Osteocyte (in vitro differentiated cells): ENCODE results near the gene MBP. TPM values are rescaled to one million over a fixed set of nuclear protein-coding genes. Genes with fewer than 3 reads are reported as not detected.

ENCODE experiments used
- DNase-seq: peaks from one replicate; pipeline ENCODE4 v3.0.0; 2021; ENCODE audit warnings: mixed read lengths; ENCODE audit not compliant: unreplicated experiment; ENCODE audit errors: extremely low spot score
- H3K27ac Mint-ChIP-seq: one replicate; pipeline ENCODE4 v1.8.0; 2021; ENCODE audit warnings: mild to moderate bottlenecking, mixed read lengths; ENCODE audit not compliant: unreplicated experiment
- H3K27me3 Mint-ChIP-seq: one replicate; pipeline ENCODE4 v1.8.0; 2021; ENCODE audit warnings: mixed read lengths; ENCODE audit not compliant: unreplicated experiment
- H3K36me3 Mint-ChIP-seq: one replicate; pipeline ENCODE4 v1.8.0; 2021; ENCODE audit warnings: mixed read lengths; ENCODE audit not compliant: unreplicated experiment
- H3K4me1 Mint-ChIP-seq: one replicate; pipeline ENCODE4 v1.8.0; 2021; ENCODE audit warnings: mixed read lengths; ENCODE audit not compliant: unreplicated experiment
- H3K4me3 Mint-ChIP-seq: one replicate; pipeline ENCODE4 v1.8.0; 2021; ENCODE audit warnings: mild to moderate bottlenecking, moderate library complexity, mixed read lengths; ENCODE audit not compliant: unreplicated experiment
- H3K9me3 Mint-ChIP-seq: one replicate; pipeline ENCODE4 v1.8.0; 2021; ENCODE audit warnings: mixed read lengths; ENCODE audit not compliant: unreplicated experiment
- total RNA-seq: library from RNA; stranded (reverse); gene quantifications from 2 replicates; pipeline ENCODE4 v1.2.1, GENCODE V29; 2021
- TF ChIP-seq, protein P1 (sequence below): fragments of 200-600 bp; sonication (generic); IDR thresholded peaks from 2 replicates; pipeline ENCODE4 v1.5.0; 2021; ENCODE audit warnings: antibody characterized with exemption, mild to moderate bottlenecking, moderate library complexity

MBP gene
- total RNA-seq, 1 donor from 2014 or later = 18.6 TPM

DNA sequence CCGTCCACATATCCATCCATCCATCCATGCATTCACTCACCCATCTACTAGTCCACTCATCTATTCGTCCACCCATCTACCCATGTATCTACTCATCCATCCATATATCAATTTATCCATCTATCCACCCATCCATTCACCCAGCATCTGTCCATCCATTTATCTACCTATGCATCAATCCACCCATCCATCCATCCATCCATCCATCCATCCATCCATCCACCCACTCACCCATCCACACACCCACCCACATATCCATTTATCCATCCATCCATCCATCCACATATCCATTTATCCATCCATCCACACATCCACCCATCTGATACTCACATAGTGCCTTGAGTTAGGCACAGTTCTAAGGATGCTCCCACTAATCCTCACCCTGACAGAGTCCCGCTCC lies 99.0 kb downstream of the MBP start:
- Mint-ChIP-seq H3K4me3 (no peak overlapping the region), H3K36me3 (peaks cover 7% of the 10 kb centered on the region), H3K27ac (no peak overlapping the region), H3K27me3 (no peaks in the 10 kb centered on the region), H3K4me1 (peaks cover 30% of the 10 kb centered on the region), H3K9me3 (no peaks in the 10 kb centered on the region)
- no peak for DNase-seq
- TF ChIP-seq, protein P1, sequence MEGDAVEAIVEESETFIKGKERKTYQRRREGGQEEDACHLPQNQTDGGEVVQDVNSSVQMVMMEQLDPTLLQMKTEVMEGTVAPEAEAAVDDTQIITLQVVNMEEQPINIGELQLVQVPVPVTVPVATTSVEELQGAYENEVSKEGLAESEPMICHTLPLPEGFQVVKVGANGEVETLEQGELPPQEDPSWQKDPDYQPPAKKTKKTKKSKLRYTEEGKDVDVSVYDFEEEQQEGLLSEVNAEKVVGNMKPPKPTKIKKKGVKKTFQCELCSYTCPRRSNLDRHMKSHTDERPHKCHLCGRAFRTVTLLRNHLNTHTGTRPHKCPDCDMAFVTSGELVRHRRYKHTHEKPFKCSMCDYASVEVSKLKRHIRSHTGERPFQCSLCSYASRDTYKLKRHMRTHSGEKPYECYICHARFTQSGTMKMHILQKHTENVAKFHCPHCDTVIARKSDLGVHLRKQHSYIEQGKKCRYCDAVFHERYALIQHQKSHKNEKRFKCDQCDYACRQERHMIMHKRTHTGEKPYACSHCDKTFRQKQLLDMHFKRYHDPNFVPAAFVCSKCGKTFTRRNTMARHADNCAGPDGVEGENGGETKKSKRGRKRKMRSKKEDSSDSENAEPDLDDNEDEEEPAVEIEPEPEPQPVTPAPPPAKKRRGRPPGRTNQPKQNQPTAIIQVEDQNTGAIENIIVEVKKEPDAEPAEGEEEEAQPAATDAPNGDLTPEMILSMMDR = no peak

DNA sequence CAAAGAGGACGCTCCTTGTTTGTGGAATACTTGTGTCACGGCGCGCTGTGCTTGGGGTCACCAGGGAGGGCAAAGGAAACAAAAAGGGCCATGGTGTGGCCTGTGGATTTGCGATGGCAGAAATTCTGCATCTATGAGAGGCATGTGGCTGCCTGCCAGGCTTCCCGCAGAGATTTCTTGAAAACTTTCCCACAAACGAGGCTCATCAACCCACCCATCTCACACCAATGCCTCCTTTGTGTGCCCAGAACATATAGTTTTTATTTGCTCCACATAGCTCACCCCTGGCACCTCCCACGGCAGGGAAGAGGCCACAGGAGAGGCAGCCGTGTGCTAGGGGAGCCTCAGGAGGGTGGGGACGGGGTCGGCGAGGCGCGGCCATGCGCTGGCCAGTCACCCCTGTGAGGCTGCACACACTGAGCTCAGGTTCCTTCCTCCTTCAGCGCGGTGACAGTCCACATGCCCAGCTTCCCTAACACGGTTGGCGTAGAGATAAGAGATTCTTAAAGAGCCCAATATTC lies 100.3 kb downstream of the MBP start:
- H3K27ac Mint-ChIP-seq = peak overlapping the region; percentile 73
- H3K27me3 Mint-ChIP-seq = no peaks in the 10 kb centered on the region
- H3K9me3 Mint-ChIP-seq = no peaks in the 10 kb centered on the region
- TF ChIP-seq, protein P1 = no peak
- peaks cover 7% of the 10 kb centered on the region for H3K36me3 Mint-ChIP-seq
- H3K4me3 Mint-ChIP-seq = no peak overlapping the region
- no peak for DNase-seq
- peaks cover 30% of the 10 kb centered on the region for H3K4me1 Mint-ChIP-seq

DNA sequence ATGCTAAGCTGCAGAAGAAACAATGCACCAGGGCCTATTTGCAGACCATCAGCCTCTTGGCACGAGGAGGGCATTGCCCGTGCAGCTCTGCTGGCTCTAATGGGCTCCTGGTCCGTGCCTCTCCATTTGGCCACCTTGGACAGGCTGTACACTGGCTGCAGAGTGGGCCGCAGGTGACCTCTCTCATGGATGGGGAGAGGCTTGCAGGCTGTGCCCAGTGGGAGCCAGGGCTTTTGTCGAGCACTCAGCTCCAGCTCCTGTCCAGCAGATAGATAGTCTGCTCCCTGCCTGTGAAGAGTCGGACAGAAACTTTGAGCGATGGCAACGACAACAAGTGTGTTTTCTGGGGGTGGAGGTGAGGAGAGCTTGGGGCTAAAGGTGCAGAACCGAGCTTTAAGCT lies 100.9 kb downstream of the MBP start:
- H3K27ac Mint-ChIP-seq = peak overlapping the region; percentile 10
- DNase-seq = no peak
- TF ChIP-seq, protein P1 = no peak
- H3K36me3 Mint-ChIP-seq = peaks cover 7% of the 10 kb centered on the region
- H3K27me3 Mint-ChIP-seq = no peaks in the 10 kb centered on the region
- peaks cover 30% of the 10 kb centered on the region for H3K4me1 Mint-ChIP-seq
- no peaks in the 10 kb centered on the region for H3K9me3 Mint-ChIP-seq
- H3K4me3 Mint-ChIP-seq = no peak overlapping the region

DNA sequence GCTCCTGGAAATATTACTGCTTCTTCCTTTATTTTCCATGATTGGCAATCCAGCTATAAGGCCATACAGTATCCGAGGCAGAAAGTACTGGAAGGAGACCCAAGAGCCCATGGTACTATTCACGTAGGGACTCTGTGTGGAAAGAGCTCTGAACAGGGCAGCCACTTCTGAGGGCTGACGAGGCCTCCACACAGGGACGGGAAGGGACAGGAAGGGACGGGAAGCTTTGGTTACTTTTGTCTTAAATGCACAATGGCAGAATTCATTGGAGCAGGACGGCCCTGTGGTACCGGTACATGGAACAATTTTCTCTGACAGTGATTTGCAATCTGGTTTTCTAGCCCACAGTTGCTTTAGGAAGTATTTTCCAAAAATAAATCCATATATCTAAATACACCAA lies 102.4 kb downstream of the MBP start:
- no peaks in the 10 kb centered on the region for H3K9me3 Mint-ChIP-seq
- peaks cover 23% of the 10 kb centered on the region for H3K4me1 Mint-ChIP-seq
- TF ChIP-seq, protein P1 = no peak
- no peak overlapping the region for H3K27ac Mint-ChIP-seq
- peaks cover 4% of the 10 kb centered on the region for H3K36me3 Mint-ChIP-seq
- H3K27me3 Mint-ChIP-seq = no peaks in the 10 kb centered on the region
- no peak for DNase-seq
- no peak overlapping the region for H3K4me3 Mint-ChIP-seq

DNA sequence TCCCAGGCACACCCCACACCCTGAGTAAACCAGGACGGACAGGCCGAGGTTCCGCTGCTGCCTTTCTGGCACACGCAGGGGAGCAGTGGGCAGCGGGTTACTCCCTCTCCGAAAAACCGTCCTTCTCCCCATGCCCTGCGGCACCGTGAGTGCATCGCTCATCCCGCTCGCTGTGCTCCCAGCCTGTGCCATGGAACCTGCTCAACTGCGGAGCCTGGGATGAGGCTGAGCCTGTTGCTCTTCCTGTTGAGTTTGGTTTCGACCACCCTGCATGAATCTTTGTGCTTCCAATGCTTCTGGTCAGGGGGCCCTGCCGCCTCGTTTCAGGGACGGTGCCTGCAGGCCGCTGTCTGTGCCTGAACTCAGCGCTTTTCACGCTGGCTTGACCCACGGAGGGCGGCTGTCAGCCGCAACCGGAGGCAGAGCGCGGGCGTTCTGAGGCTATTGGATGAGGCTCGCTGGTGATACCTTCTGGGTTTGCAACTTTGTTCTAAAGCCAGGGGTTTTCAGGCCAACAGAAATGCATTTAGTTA lies 106.7 kb downstream of the MBP start:
- Mint-ChIP-seq H3K4me3 (no peak overlapping the region), H3K4me1 (peaks cover 3% of the 10 kb centered on the region), H3K27me3 (no peaks in the 10 kb centered on the region), H3K9me3 (no peaks in the 10 kb centered on the region), H3K27ac (no peak overlapping the region), H3K36me3 (peaks cover 4% of the 10 kb centered on the region)
- TF ChIP-seq, protein P1 = no peak
- DNase-seq = no peak
